Measurements from ENCODE around the gene DOCK9. TPM values are rescaled to one million over a fixed set of nuclear protein-coding genes. Genes with fewer than 3 reads are reported as not detected.

The DOCK9 gene
- total RNA-seq, 2 experiments from 2014 or later = 33.4 to 36.9 TPM

- no peaks in the 10 kb centered on the region for H3K9me3 Mint-ChIP-seq
- intact Hi-C loops (cut with micrococcal nuclease) = loop anchor here (5.0 kb wide), 1 partner anchor 39 kb away; no protein-coding TSS in a partner anchor
- peaks cover 5% of the 10 kb centered on the region for H3K36me3 Mint-ChIP-seq (ENCODE audit: low read depth)
- POLR2A ChIA-PET = interaction anchor here (1.6 kb wide), 1 partner anchor 10 kb away, joined by 3 read pairs; no protein-coding TSS in a partner anchor
- H3K4me3 Mint-ChIP-seq = no peak overlapping the region
- ATAC-seq (no peak), DNase-seq (no peak)
- H3K27ac Mint-ChIP-seq = no peak overlapping the region
- TF ChIP-seq CTCF (IDR thresholded peaks at IDR 0.05) = no peak
- CTCF ChIA-PET = interaction anchor here (1.2 kb wide), 1 partner anchor 40 kb away, joined by 3 read pairs; no protein-coding TSS in a partner anchor
- H3K27me3 Mint-ChIP-seq = no peaks in the 10 kb centered on the region
- H3K4me1 Mint-ChIP-seq (ENCODE audit: low read depth) = peaks cover 77% of the 10 kb centered on the region
Observed at GRCh38 chr13:98988780-98989179, 10.9 kb upstream of the DOCK9 start.

- Mint-ChIP-seq H3K27me3 (no peaks in the 10 kb centered on the region), H3K36me3 (ENCODE audit: low read depth) (peaks cover 5% of the 10 kb centered on the region), H3K9me3 (no peaks in the 10 kb centered on the region), H3K4me3 (no peak overlapping the region), H3K27ac (no peak overlapping the region), H3K4me1 (ENCODE audit: low read depth) (peaks cover 78% of the 10 kb centered on the region)
- intact Hi-C loops (cut with micrococcal nuclease) = loop anchor here (5.0 kb wide), 1 partner anchor 39 kb away; no protein-coding TSS in a partner anchor
- ChIA-PET CTCF (interaction anchor here (1.2 kb wide), 1 partner anchor 40 kb away, joined by 3 read pairs; no protein-coding TSS in a partner anchor), POLR2A (interaction anchor here (1.2 to 1.6 kb wide), 2 partner anchors 10 to 56 kb away, joined by 3 read pairs; no protein-coding TSS in a partner anchor)
- ATAC-seq = no peak
- no peak for TF ChIP-seq CTCF (IDR thresholded peaks at IDR 0.05)
- no peak for DNase-seq
Observed at GRCh38 chr13:98988277-98988676, 10.4 kb upstream of the DOCK9 start.

- no peaks in the 10 kb centered on the region for H3K27me3 Mint-ChIP-seq
- no peak for TF ChIP-seq CTCF (IDR thresholded peaks at IDR 0.05)
- no peak overlapping the region for H3K4me3 Mint-ChIP-seq
- H3K9me3 Mint-ChIP-seq = no peaks in the 10 kb centered on the region
- ChIA-PET POLR2A (interaction anchor here (0.9 to 1.2 kb wide), 3 partner anchors 12 to 57 kb away, joined by 3 read pairs; no protein-coding TSS in a partner anchor), CTCF (no interaction called here)
- ATAC-seq (no peak), DNase-seq (no peak)
- H3K4me1 Mint-ChIP-seq (ENCODE audit: low read depth) = peaks cover 77% of the 10 kb centered on the region
- H3K27ac Mint-ChIP-seq = peak overlapping the region; percentile 22
- intact Hi-C loops (cut with micrococcal nuclease) = loop anchor here (5.0 kb wide), 1 partner anchor 40 kb away; no protein-coding TSS in a partner anchor
- peaks cover 6% of the 10 kb centered on the region for H3K36me3 Mint-ChIP-seq (ENCODE audit: low read depth)
Observed at GRCh38 chr13:98987275-98987674, 9.4 kb upstream of the DOCK9 start.

- CTCF ChIA-PET = interaction anchor here (0.7 to 2.3 kb wide), 4 partner anchors 9 to 136 kb away, joined by 3 to 8 read pairs (median 4); no protein-coding TSS in a partner anchor
- no peaks in the 10 kb centered on the region for H3K9me3 Mint-ChIP-seq
Observed at GRCh38 chr13:98986226-98986846, 8.5 kb upstream of the DOCK9 start.

More at GRCh38 chr13:98986226-98986846, 8.5 kb upstream of the DOCK9 start:
- Mint-ChIP-seq H3K27me3 (no peaks in the 10 kb centered on the region), H3K27ac (no peak overlapping the region), H3K4me3 (no peak overlapping the region), H3K4me1 (ENCODE audit: low read depth) (peaks cover 82% of the 10 kb centered on the region), H3K36me3 (ENCODE audit: low read depth) (peaks cover 11% of the 10 kb centered on the region)
- ATAC-seq = no peak
- DNase-seq = no peak
- POLR2A ChIA-PET = interaction anchor here (0.8 to 1.1 kb wide), 6 partner anchors 12 to 80 kb away, joined by 3 to 5 read pairs (median 3); no protein-coding TSS in a partner anchor
- intact Hi-C loops (cut with micrococcal nuclease) = loop anchor here (5.0 kb wide), 1 partner anchor 41 kb away; no protein-coding TSS in a partner anchor
- TF ChIP-seq CTCF (IDR thresholded peaks at IDR 0.05) = no peak

All from activated CD8-positive, alpha-beta T cell treated with anti-CD3 and anti-CD28 coated beads for 36 hours (primary cell).